UCSD-AML1 (cell line): ENCODE data around the gene UVSSA.
"Not testable (repeated sequence)": the region's sequence is repeated elsewhere in the genome, so short reads cannot be mapped to it uniquely, and the experiment has no call there.

Experiments used
- DNase-seq: peaks from one replicate; lab custom pipeline; 2025; ENCODE audit not compliant: unreplicated experiment; lab: John Stamatoyannopoulos, UW

The UVSSA gene

GRCh38 chr4:1375761-1376322, 28.8 kb downstream of the UVSSA start:
- no peak for DNase-seq

- DNase-seq = no peak
Measured at GRCh38 chr4:1376391-1376840, 29.4 kb downstream of the UVSSA start.

GRCh38 chr4:1376841-1377605, 30.0 kb downstream of the UVSSA start:
- no peak for DNase-seq

GRCh38 chr4:1377606-1378261, 30.7 kb downstream of the UVSSA start:
- DNase-seq = no peak

GRCh38 chr4:1378559-1379231, 31.7 kb downstream of the UVSSA start:
- no peak for DNase-seq

- no peak for DNase-seq
Measured at GRCh38 chr4:1379351-1379781, 32.4 kb downstream of the UVSSA start.

GRCh38 chr4:1379801-1380331, 32.9 kb downstream of the UVSSA start:
- no peak for DNase-seq

- no peak for DNase-seq
Measured at GRCh38 chr4:1380368-1381151, 33.6 kb downstream of the UVSSA start.

GRCh38 chr4:1381181-1381621, 34.2 kb downstream of the UVSSA start:
- no peak for DNase-seq

- DNase-seq = no peak
Measured at GRCh38 chr4:1381944-1382541, 35.0 kb downstream of the UVSSA start.

GRCh38 chr4:1382776-1383727, 36.0 kb downstream of the UVSSA start:
- no peak for DNase-seq

- DNase-seq = no peak
Measured at GRCh38 chr4:1383728-1384591, 37.0 kb downstream of the UVSSA start.

GRCh38 chr4:1384675-1385372, 37.8 kb downstream of the UVSSA start:
- no peak for DNase-seq

- DNase-seq = no peak
Measured at GRCh38 chr4:1385373-1386340, 38.6 kb downstream of the UVSSA start.

GRCh38 chr4:1393363-1393762, 46.4 kb downstream of the UVSSA start:
- DNase-seq = not testable (repeated sequence)

GRCh38 chr4:1393866-1394265, 46.9 kb downstream of the UVSSA start:
- no peak for DNase-seq
